ENCODE results near the gene SLC29A1. TPM values are rescaled to one million over a fixed set of nuclear protein-coding genes. Genes with fewer than 3 reads are reported as not detected.

SLC29A1 gene
- total RNA-seq, 1 experiment from 2014 or later: 81.3 TPM

DNA sequence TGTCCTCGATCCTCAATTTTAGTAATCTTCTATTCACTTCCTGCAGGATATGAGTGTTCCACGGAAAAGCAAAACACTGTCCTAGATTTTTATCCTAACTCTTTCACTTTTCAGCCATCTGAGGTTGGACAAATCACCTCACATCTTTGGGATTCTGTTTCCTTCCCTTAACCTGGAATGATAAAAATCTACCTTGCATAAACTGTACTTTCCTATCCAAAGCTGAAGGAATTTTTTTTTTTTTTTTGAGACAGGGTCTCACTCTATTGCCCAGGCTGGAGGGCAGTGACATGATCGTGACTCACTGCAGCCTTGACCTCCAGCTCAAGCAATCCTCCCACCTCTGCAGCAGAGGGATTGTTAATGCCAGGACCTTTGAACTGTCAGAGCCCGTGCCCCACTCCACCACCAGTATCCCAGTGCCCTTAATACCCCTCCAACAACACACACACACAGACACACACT lies 44.3 kb upstream of the SLC29A1 start:
- peaks cover 8% of the 10 kb centered on the region for H3K4me1 Mint-ChIP-seq (ENCODE audit: low read depth, unreplicated experiment)
- POLR2A ChIA-PET: no interaction called here
- H3K9me3 Mint-ChIP-seq (ENCODE audit: unreplicated experiment): no peaks in the 10 kb centered on the region
- Histone ChIP-seq H3K27me3 (replicated peaks; ENCODE audit: control insufficient read depth, insufficient read depth, low read length) (no peaks in the 10 kb centered on the region), H3K9me3 (no peaks in the 10 kb centered on the region), H3K4me3 (ENCODE audit: low read depth, low read length) (no peak overlapping the region), H3K36me3 (ENCODE audit: control insufficient read depth, insufficient read depth, low read length) (no peaks in the 10 kb centered on the region), H3K4me1 (no peaks in the 10 kb centered on the region)
- no peaks in the 10 kb centered on the region for H3K36me3 Mint-ChIP-seq (ENCODE audit: insufficient read depth, unreplicated experiment)
- intact Hi-C loops (cut with micrococcal nuclease; ENCODE audit: unreplicated experiment): no loop called here
- H3K4me3 Mint-ChIP-seq (ENCODE audit: unreplicated experiment): no peak overlapping the region
- no peak overlapping the region for H3K27ac Mint-ChIP-seq (ENCODE audit: unreplicated experiment)
- DNase-seq: no peak
- CTCF ChIA-PET: interaction anchor here (0.7 to 1.4 kb wide), 2 partner anchors 40 to 58 kb away, joined by 3 read pairs; no protein-coding TSS in a partner anchor
- TF ChIP-seq CTCF (IDR thresholded peaks at IDR 0.05; ENCODE audit: insufficient read depth in 1 of 2, low read depth in 1 of 2, low read length in 1 of 2, severe bottlenecking in 1 of 2, unreplicated experiment in 1 of 2): no peak
- BruUV-seq (replicated peaks): no TSS peak
- H3K27me3 Mint-ChIP-seq (ENCODE audit: insufficient read depth, unreplicated experiment): no peaks in the 10 kb centered on the region

DNA sequence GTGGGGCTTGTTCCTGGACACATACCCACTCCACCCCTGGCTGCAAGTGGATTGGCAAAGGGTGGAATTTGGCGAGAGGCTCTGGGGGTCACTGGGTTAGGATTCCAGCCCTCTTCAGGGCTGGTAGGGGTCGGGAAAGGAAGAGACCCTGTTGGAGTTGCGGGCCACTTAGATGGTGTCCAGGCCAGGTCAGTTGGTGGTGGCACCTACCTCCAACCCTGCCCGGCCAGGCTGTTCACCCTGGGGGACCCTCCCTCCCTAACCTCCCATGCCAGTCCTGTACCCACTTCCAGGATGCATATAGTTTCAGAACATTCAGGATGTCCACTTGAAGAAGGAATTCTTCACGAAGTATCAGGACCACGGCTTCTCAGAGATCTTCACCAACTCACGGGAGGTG lies 43.7 kb upstream of the SLC29A1 start:
- Mint-ChIP-seq H3K4me1 (ENCODE audit: low read depth, unreplicated experiment) (peaks cover 8% of the 10 kb centered on the region), H3K27ac (ENCODE audit: unreplicated experiment) (no peak overlapping the region), H3K27me3 (ENCODE audit: insufficient read depth, unreplicated experiment) (no peaks in the 10 kb centered on the region), H3K4me3 (ENCODE audit: unreplicated experiment) (no peak overlapping the region), H3K36me3 (ENCODE audit: insufficient read depth, unreplicated experiment) (no peaks in the 10 kb centered on the region), H3K9me3 (ENCODE audit: unreplicated experiment) (no peaks in the 10 kb centered on the region)
- no peak for TF ChIP-seq CTCF (IDR thresholded peaks at IDR 0.05; ENCODE audit: insufficient read depth in 1 of 2, low read depth in 1 of 2, low read length in 1 of 2, severe bottlenecking in 1 of 2, unreplicated experiment in 1 of 2)
- Histone ChIP-seq H3K9me3 (no peaks in the 10 kb centered on the region), H3K4me3 (ENCODE audit: low read depth, low read length) (no peak overlapping the region), H3K27me3 (replicated peaks; ENCODE audit: control insufficient read depth, insufficient read depth, low read length) (no peaks in the 10 kb centered on the region), H3K36me3 (ENCODE audit: control insufficient read depth, insufficient read depth, low read length) (no peaks in the 10 kb centered on the region), H3K4me1 (no peaks in the 10 kb centered on the region)
- no TSS peak for BruUV-seq (replicated peaks)
- DNase-seq: no peak
- intact Hi-C loops (cut with micrococcal nuclease; ENCODE audit: unreplicated experiment): no loop called here
- POLR2A ChIA-PET: no interaction called here
- CTCF ChIA-PET: interaction anchor here (1.4 kb wide), 1 partner anchor 40 kb away, joined by 3 read pairs; no protein-coding TSS in a partner anchor

DNA sequence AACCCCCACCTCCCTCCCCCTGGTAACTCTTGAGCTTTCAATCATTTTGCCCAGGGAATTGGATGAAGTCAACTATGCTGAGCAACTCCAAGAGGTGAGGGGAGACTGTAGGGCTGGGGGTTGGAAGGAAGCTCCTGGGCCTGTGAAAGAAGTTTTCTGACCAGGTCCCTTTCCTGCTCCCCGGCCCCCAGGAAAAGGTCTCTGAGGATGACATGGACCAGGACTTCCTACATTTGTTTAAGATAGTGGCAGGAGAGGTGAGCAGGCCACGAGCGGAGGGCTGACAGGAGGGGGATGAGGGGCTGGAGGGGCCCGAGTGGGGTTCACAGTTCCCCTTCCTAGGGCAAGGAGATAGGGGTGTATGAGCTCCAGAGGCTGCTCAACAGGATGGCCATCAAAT lies 43.0 kb upstream of the SLC29A1 start:
- no peaks in the 10 kb centered on the region for H3K4me1 ChIP-seq
- DNase-seq: no peak
- intact Hi-C loops (cut with micrococcal nuclease; ENCODE audit: unreplicated experiment): no loop called here
- ChIA-PET POLR2A (no interaction called here), CTCF (interaction anchor here (0.6 kb wide), 1 partner anchor 356 kb away, joined by 5 read pairs; no protein-coding TSS in a partner anchor)
- Mint-ChIP-seq H3K27me3 (ENCODE audit: insufficient read depth, unreplicated experiment) (no peaks in the 10 kb centered on the region), H3K36me3 (ENCODE audit: insufficient read depth, unreplicated experiment) (no peaks in the 10 kb centered on the region), H3K9me3 (ENCODE audit: unreplicated experiment) (no peaks in the 10 kb centered on the region), H3K4me3 (ENCODE audit: unreplicated experiment) (no peak overlapping the region), H3K27ac (ENCODE audit: unreplicated experiment) (no peak overlapping the region), H3K4me1 (ENCODE audit: low read depth, unreplicated experiment) (peaks cover 8% of the 10 kb centered on the region)
- no peak for TF ChIP-seq CTCF (IDR thresholded peaks at IDR 0.05; ENCODE audit: insufficient read depth in 1 of 2, low read depth in 1 of 2, low read length in 1 of 2, severe bottlenecking in 1 of 2, unreplicated experiment in 1 of 2)
- H3K9me3 ChIP-seq: no peaks in the 10 kb centered on the region
- H3K4me3 ChIP-seq (ENCODE audit: low read depth, low read length): no peak overlapping the region
- no TSS peak for BruUV-seq (replicated peaks)
- no peaks in the 10 kb centered on the region for H3K27me3 ChIP-seq (replicated peaks; ENCODE audit: control insufficient read depth, insufficient read depth, low read length)
- H3K36me3 ChIP-seq (ENCODE audit: control insufficient read depth, insufficient read depth, low read length): no peaks in the 10 kb centered on the region
